ENCODE measurements around the gene SPINT2. TPM values are rescaled to one million over a fixed set of nuclear protein-coding genes. Genes with fewer than 3 reads are reported as not detected.

The SPINT2 gene
- polyA plus RNA-seq, 1 donor from 2014 or later, result 236 TPM

- Histone ChIP-seq H3F3A (ENCODE audit: insufficient read depth, low read length, poor library complexity, severe bottlenecking) (no peaks in the 10 kb centered on the region), H3K27me3 (ENCODE audit: insufficient read depth, low read depth, low read length) (no peaks in the 10 kb centered on the region), H2AFZ (ENCODE audit: low read depth, low read length) (no peak overlapping the region), H3K36me3 (ENCODE audit: insufficient read depth, low read length) (no peaks in the 10 kb centered on the region), H3K27ac (ENCODE audit: low read length) (no peak overlapping the region), H3K9ac (ENCODE audit: low read length) (peak overlapping the region; percentile 89), H3K9me2 (ENCODE audit: insufficient read depth, low read length) (no peaks in the 10 kb centered on the region), H4K20me1 (ENCODE audit: insufficient read depth) (no peaks in the 10 kb centered on the region), H3K79me2 (replicated peaks; ENCODE audit: insufficient read depth, low read length) (no peaks in the 10 kb centered on the region), H3K9me3 (ENCODE audit: low read length) (no peaks in the 10 kb centered on the region), H3K4me3 (ENCODE audit: low read length) (peak overlapping the region; percentile 94), H3K4me2 (ENCODE audit: low read length) (peak overlapping the region; percentile 87)
- TF ChIP-seq TAF1 (IDR thresholded peaks at IDR 0.05; ENCODE audit: low read depth) (no peak), MXI1 (conservative IDR thresholded peaks at IDR 0.05; ENCODE audit: poor library complexity, severe bottlenecking) (no peak), EP300 (conservative IDR thresholded peaks at IDR 0.05; ENCODE audit: poor library complexity, severe bottlenecking) (no peak), POLR2AphosphoS5 (IDR thresholded peaks at IDR 0.05) (no peak), RAD21 (conservative IDR thresholded peaks at IDR 0.05) (no peak), SMC3 (conservative IDR thresholded peaks at IDR 0.05; ENCODE audit: poor library complexity) (no peak), CTCF (IDR thresholded peaks at IDR 0.05; ENCODE audit: poor library complexity, severe bottlenecking) (no peak), REST (IDR thresholded peaks at IDR 0.05; ENCODE audit: borderline replicate concordance) (no peak), EZH2 (IDR thresholded peaks at IDR 0.05; ENCODE audit: borderline replicate concordance, insufficient read depth, low read length, poor library complexity, severe bottlenecking) (no peak)
Measured at GRCh38 chr19:38265921-38266429, 1.6 kb downstream of the SPINT2 start.

- Histone ChIP-seq H3K27ac (ENCODE audit: low read length) (no peak overlapping the region), H3K79me2 (replicated peaks; ENCODE audit: insufficient read depth, low read length) (no peaks in the 10 kb centered on the region), H3K36me3 (ENCODE audit: insufficient read depth, low read length) (no peaks in the 10 kb centered on the region), H3K9ac (ENCODE audit: low read length) (no peak overlapping the region), H3K4me2 (ENCODE audit: low read length) (no peak overlapping the region), H4K20me1 (ENCODE audit: insufficient read depth) (no peaks in the 10 kb centered on the region), H2AFZ (ENCODE audit: low read depth, low read length) (no peak overlapping the region), H3K4me3 (ENCODE audit: low read length) (no peak overlapping the region), H3F3A (ENCODE audit: insufficient read depth, low read length, poor library complexity, severe bottlenecking) (no peaks in the 10 kb centered on the region), H3K9me3 (ENCODE audit: low read length) (no peaks in the 10 kb centered on the region), H3K9me2 (ENCODE audit: insufficient read depth, low read length) (no peaks in the 10 kb centered on the region), H3K27me3 (ENCODE audit: insufficient read depth, low read depth, low read length) (no peaks in the 10 kb centered on the region)
- TF ChIP-seq REST (IDR thresholded peaks at IDR 0.05; ENCODE audit: borderline replicate concordance), result no peak
- TF ChIP-seq CTCF (IDR thresholded peaks at IDR 0.05; ENCODE audit: poor library complexity, severe bottlenecking), result no peak
- TF ChIP-seq SMC3 (conservative IDR thresholded peaks at IDR 0.05; ENCODE audit: poor library complexity), result no peak
- TF ChIP-seq EP300 (conservative IDR thresholded peaks at IDR 0.05; ENCODE audit: poor library complexity, severe bottlenecking), result no peak
- TF ChIP-seq MXI1 (conservative IDR thresholded peaks at IDR 0.05; ENCODE audit: poor library complexity, severe bottlenecking), result no peak
- TF ChIP-seq RAD21 (conservative IDR thresholded peaks at IDR 0.05), result no peak
- no peak for TF ChIP-seq POLR2AphosphoS5 (IDR thresholded peaks at IDR 0.05)
- TF ChIP-seq EZH2 (IDR thresholded peaks at IDR 0.05; ENCODE audit: borderline replicate concordance, insufficient read depth, low read length, poor library complexity, severe bottlenecking), result no peak
- no peak for TF ChIP-seq TAF1 (IDR thresholded peaks at IDR 0.05; ENCODE audit: low read depth)
Measured at GRCh38 chr19:38266981-38267597, 2.7 kb downstream of the SPINT2 start.
